H9 (cell line): ENCODE measurements around the gene AMMECR1. TPM values are rescaled to one million over a fixed set of nuclear protein-coding genes. Genes with fewer than 3 reads are reported as not detected.
A peak's percentile ranks its signal among the peaks of the same experiment; 100 is the strongest.

Experiments used
- DNase-seq: peaks from one replicate; pipeline ENCODE4 v3.0.0-alpha.2; 2017
- H2AFZ ChIP-seq: one replicate; pipeline ENCODE4 v1.6.1; 2013; ENCODE audit warnings: mild to moderate bottlenecking, low read length, control low read depth, moderate library complexity
- H2AK5ac ChIP-seq: 2 replicates; pipeline ENCODE4 v1.6.1; 2013; ENCODE audit warnings: low read length, control low read depth, mixed read lengths; ENCODE audit not compliant: insufficient read length
- H2BK120ac ChIP-seq: one replicate; pipeline ENCODE4 v1.6.1; 2013; ENCODE audit warnings: low read depth, mild to moderate bottlenecking, low read length, control low read depth, inconsistent platforms; ENCODE audit not compliant: poor library complexity, severe bottlenecking
- H2BK12ac ChIP-seq: 2 replicates; pipeline ENCODE4 v1.6.1; 2013; ENCODE audit warnings: low read length, control low read depth, mixed read lengths, low read depth; ENCODE audit not compliant: insufficient read length
- H2BK15ac ChIP-seq: 2 replicates; pipeline ENCODE4 v1.6.1; 2013; ENCODE audit warnings: low read depth, low read length, control low read depth
- H2BK20ac ChIP-seq: one replicate; pipeline ENCODE4 v1.6.1; 2013; ENCODE audit warnings: low read depth, mild to moderate bottlenecking, low read length, control low read depth, inconsistent platforms; ENCODE audit not compliant: poor library complexity, severe bottlenecking
- H2BK5ac ChIP-seq: 2 replicates; pipeline ENCODE4 v1.6.1; 2013; ENCODE audit warnings: low read length, control low read depth, mixed read lengths; ENCODE audit not compliant: insufficient read length
- H3K14ac ChIP-seq: 2 replicates; pipeline ENCODE4 v1.6.1; 2013; ENCODE audit warnings: low read length, control low read depth; ENCODE audit not compliant: insufficient read depth
- H3K18ac ChIP-seq: 2 replicates; pipeline ENCODE4 v1.6.1; 2013; ENCODE audit warnings: low read depth, mild to moderate bottlenecking, mixed read lengths, low read length, control low read depth; ENCODE audit not compliant: insufficient read length
- H3K23ac ChIP-seq: 2 replicates; pipeline ENCODE4 v1.6.1; 2013; ENCODE audit warnings: low read length, control low read depth, mixed read lengths, low read depth; ENCODE audit not compliant: insufficient read length
- H3K23me2 ChIP-seq: 2 replicates; pipeline ENCODE4 v1.6.1; 2013; ENCODE audit warnings: low read depth, mild to moderate bottlenecking, mixed read lengths, low read length, control low read depth; ENCODE audit not compliant: insufficient read length, poor library complexity, severe bottlenecking
- H3K27ac ChIP-seq: 2 replicates; pipeline ENCODE4 v1.5.1; 2013; ENCODE audit warnings: low read length, control low read depth, mixed read lengths, low read depth; ENCODE audit not compliant: insufficient read length
- H3K27me3 ChIP-seq: 2 replicates; pipeline ENCODE4 v1.6.1; 2013; ENCODE audit warnings: low read length, control low read depth, inconsistent platforms; ENCODE audit not compliant: insufficient read depth
- H3K4ac ChIP-seq: 2 replicates; pipeline ENCODE4 v1.6.1; 2013; ENCODE audit warnings: low read depth, mild to moderate bottlenecking, control low read depth, inconsistent platforms, low read length, moderate library complexity
- H3K4me1 ChIP-seq: 2 replicates; pipeline ENCODE4 v1.6.1; 2013; ENCODE audit warnings: low read length, control low read depth, inconsistent platforms; ENCODE audit not compliant: insufficient read depth
- H3K4me2 ChIP-seq: 2 replicates; pipeline ENCODE4 v1.6.1; 2013; ENCODE audit warnings: low read length, control low read depth, mixed read lengths; ENCODE audit not compliant: insufficient read length, insufficient read depth
- H3K56ac ChIP-seq: 2 replicates; pipeline ENCODE4 v1.6.1; 2013; ENCODE audit warnings: low read depth, mild to moderate bottlenecking, mixed read lengths, low read length, control low read depth; ENCODE audit not compliant: insufficient read length
- H3K79me1 ChIP-seq: 2 replicates; pipeline ENCODE4 v1.6.1; 2013; ENCODE audit warnings: low read depth, mild to moderate bottlenecking, moderate library complexity, low read length, control low read depth, inconsistent platforms; ENCODE audit not compliant: insufficient read depth, poor library complexity, severe bottlenecking
- H3K79me2 ChIP-seq: 2 replicates; pipeline ENCODE4 v1.6.1; 2013; ENCODE audit warnings: low read length, control low read depth, inconsistent platforms; ENCODE audit not compliant: insufficient read depth
- H3K9ac ChIP-seq: 2 replicates; pipeline ENCODE4 v1.6.1; 2013; ENCODE audit warnings: low read length, control low read depth, mixed read lengths; ENCODE audit not compliant: insufficient read length; ENCODE audit errors: extremely low read depth
- H3K9me3 ChIP-seq: one replicate; pipeline ENCODE4 v1.6.1; 2013; ENCODE audit warnings: low read depth, low read length, inconsistent platforms; ENCODE audit not compliant: control insufficient read depth
- H3T11ph ChIP-seq: one replicate; pipeline ENCODE4 v1.6.1; 2013; ENCODE audit warnings: mild to moderate bottlenecking, low read length, control low read depth, inconsistent platforms
- H4K20me1 ChIP-seq: one replicate; pipeline ENCODE4 v1.6.1; 2013; ENCODE audit not compliant: control insufficient read depth, insufficient read length, insufficient read depth
- H4K5ac ChIP-seq: 2 replicates; pipeline ENCODE4 v1.6.1; 2013; ENCODE audit warnings: low read depth, mild to moderate bottlenecking, mixed read lengths, low read length, control low read depth; ENCODE audit not compliant: insufficient read length
- H4K8ac ChIP-seq: replicated peaks from 2 replicates; pipeline ENCODE4 v1.6.1; 2013; ENCODE audit warnings: low read length, control low read depth, mixed read lengths, low read depth; ENCODE audit not compliant: insufficient read length
- H4K91ac ChIP-seq: 2 replicates; pipeline ENCODE4 v1.6.1; 2013; ENCODE audit warnings: low read depth, mild to moderate bottlenecking, moderate library complexity, mixed read lengths, low read length, control low read depth; ENCODE audit not compliant: insufficient read length
- H3K27ac Mint-ChIP-seq, 3 experiments: 2 replicates in 2 of 3; 3 replicates in 1 of 3; pipeline ENCODE4 v1.8.0; 2020 to 2021; ENCODE audit warnings: mixed read lengths in 3 of 3, mild to moderate bottlenecking in 1 of 3, moderate library complexity in 1 of 3
- H3K27me3 Mint-ChIP-seq: 2 replicates; pipeline ENCODE4 v1.8.0; 2021; ENCODE audit warnings: low read depth, mild to moderate bottlenecking, moderate library complexity, mixed read lengths
- H3K36me3 Mint-ChIP-seq, 3 experiments: 2 replicates in 2 of 3; 3 replicates in 1 of 3; pipeline ENCODE4 v1.8.0; 2020 to 2021; ENCODE audit warnings: low read depth in 3 of 3, mixed read lengths in 3 of 3; ENCODE audit not compliant: insufficient read depth in 1 of 3
- H3K4me1 Mint-ChIP-seq, 2 experiments: 2 replicates each; pipeline ENCODE4 v1.8.0; 2020; ENCODE audit warnings: mixed read lengths in 2 of 2
- H3K4me3 Mint-ChIP-seq, 2 experiments: 2 replicates in 1 of 2; 3 replicates in 1 of 2; pipeline ENCODE4 v1.8.0; 2020 to 2021; ENCODE audit warnings: mild to moderate bottlenecking in 2 of 2, mixed read lengths in 2 of 2, moderate library complexity in 1 of 2
- H3K9me3 Mint-ChIP-seq, 2 experiments: 2 replicates in 1 of 2; 3 replicates in 1 of 2; pipeline ENCODE4 v1.8.0; 2020; ENCODE audit warnings: mild to moderate bottlenecking in 2 of 2, mixed read lengths in 2 of 2, moderate library complexity in 1 of 2
- WGBS: extraction: QIAGEN DNeasy Blood & Tissue Kit; methylation state at CpG from one replicate; pipeline ENCODE4 v1.1.7; 2013; ENCODE audit warnings: missing lambda C conversion rate, low lambda C conversion rate, mixed read lengths; ENCODE audit not compliant: insufficient read length; ENCODE audit errors: extremely low coverage; 5-methylcytosine and 5-hydroxymethylcytosine counted together
- total RNA-seq: library from RNA; stranded (reverse); gene quantifications from 2 replicates; pipeline ENCODE4 v1.2.1, GENCODE V29; 2021
- TF ChIP-seq, protein P1 (sequence below): fragments of 200-600 bp; sonication (generic); conservative IDR thresholded peaks from 3 replicates; pipeline ENCODE4 v1.8.0; 2021; ENCODE audit warnings: antibody characterized with exemption, mild to moderate bottlenecking

Gene AMMECR1
- total RNA-seq, 1 experiment from 2014 or later, result 28.5 TPM

DNA sequence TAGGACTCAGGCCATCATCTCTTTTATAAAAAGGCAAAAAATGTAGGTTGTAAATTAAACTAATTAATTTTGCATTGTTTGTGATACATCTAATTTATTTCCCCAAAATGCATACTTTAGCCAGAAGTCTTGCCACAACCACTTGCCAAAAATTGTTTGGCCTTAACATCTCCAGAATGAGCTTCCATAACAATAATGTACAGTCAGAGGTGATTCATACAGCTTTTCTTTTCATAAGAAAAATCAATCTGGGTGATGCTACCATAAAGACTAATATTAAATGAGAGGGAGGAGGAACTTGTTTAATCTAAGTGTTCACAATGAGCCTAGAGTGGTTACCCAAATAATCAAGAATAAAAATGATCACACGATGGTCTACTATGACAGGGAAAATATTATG, 59.3 kb downstream of the AMMECR1 start:
- H3K23ac ChIP-seq, result no peak overlapping the region
- H4K91ac ChIP-seq, result no peak overlapping the region
- no peak for DNase-seq
- no peaks in the 10 kb centered on the region for H3K23me2 ChIP-seq
- Mint-ChIP-seq H3K9me3 (no peaks in the 10 kb centered on the region), H3K27me3 (no peaks in the 10 kb centered on the region), H3K4me3 (no peak overlapping the region), H3K4me1 (peaks cover 34 to 38% of the 10 kb centered on the region in 2 experiments), H3K36me3 (peaks cover 0 to 4% (median 4%) of the 10 kb centered on the region in 3 experiments; a peak in 4 of 7 replicates), H3K27ac (peak overlapping the region in 1 of 3 experiments; percentile 62; a peak in 2 of 7 replicates)
- H3K27ac ChIP-seq, result no peak overlapping the region
- H4K5ac ChIP-seq, result no peak overlapping the region
- no CpG with 5 or more reads among the region's 1 CpG for WGBS
- peaks cover 2% of the 10 kb centered on the region; the same call in 1 of the 2 replicates for H3K79me2 ChIP-seq
- no peak overlapping the region for H3K4me2 ChIP-seq
- H4K20me1 ChIP-seq, result no peaks in the 10 kb centered on the region
- TF ChIP-seq, protein P1, sequence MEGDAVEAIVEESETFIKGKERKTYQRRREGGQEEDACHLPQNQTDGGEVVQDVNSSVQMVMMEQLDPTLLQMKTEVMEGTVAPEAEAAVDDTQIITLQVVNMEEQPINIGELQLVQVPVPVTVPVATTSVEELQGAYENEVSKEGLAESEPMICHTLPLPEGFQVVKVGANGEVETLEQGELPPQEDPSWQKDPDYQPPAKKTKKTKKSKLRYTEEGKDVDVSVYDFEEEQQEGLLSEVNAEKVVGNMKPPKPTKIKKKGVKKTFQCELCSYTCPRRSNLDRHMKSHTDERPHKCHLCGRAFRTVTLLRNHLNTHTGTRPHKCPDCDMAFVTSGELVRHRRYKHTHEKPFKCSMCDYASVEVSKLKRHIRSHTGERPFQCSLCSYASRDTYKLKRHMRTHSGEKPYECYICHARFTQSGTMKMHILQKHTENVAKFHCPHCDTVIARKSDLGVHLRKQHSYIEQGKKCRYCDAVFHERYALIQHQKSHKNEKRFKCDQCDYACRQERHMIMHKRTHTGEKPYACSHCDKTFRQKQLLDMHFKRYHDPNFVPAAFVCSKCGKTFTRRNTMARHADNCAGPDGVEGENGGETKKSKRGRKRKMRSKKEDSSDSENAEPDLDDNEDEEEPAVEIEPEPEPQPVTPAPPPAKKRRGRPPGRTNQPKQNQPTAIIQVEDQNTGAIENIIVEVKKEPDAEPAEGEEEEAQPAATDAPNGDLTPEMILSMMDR, result no peak
- no peak overlapping the region for H3K18ac ChIP-seq
- H3K14ac ChIP-seq, result no peak overlapping the region
- no peak overlapping the region for H2AK5ac ChIP-seq
- no peak overlapping the region for H2BK120ac ChIP-seq
- H2BK5ac ChIP-seq, result no peak overlapping the region
- no peak overlapping the region for H3K4ac ChIP-seq
- H3K9ac ChIP-seq, result no peak overlapping the region
- no peak overlapping the region for H2BK12ac ChIP-seq
- H3K56ac ChIP-seq, result no peak overlapping the region
- H3K9me3 ChIP-seq, result no peaks in the 10 kb centered on the region
- peaks cover 3% of the 10 kb centered on the region; the same call in 1 of the 2 replicates for H3K4me1 ChIP-seq
- no peaks in the 10 kb centered on the region for H3K27me3 ChIP-seq
- no peak overlapping the region for H2AFZ ChIP-seq
- no peak overlapping the region for H2BK15ac ChIP-seq
- no peak overlapping the region for H2BK20ac ChIP-seq
- H4K8ac ChIP-seq, result no peak overlapping the region
- H3T11ph ChIP-seq, result no peak overlapping the region
- H3K79me1 ChIP-seq, result no peaks in the 10 kb centered on the region
